HepG2 (cell line): ENCODE data around the gene TAPBP. TPM values are rescaled to one million over a fixed set of nuclear protein-coding genes. Genes with fewer than 3 reads are reported as not detected.

Source experiments
- EHMT2 ChIP-seq: fragments of 200-600 bp; sonication (generic); IDR thresholded peaks from 2 replicates; pipeline ENCODE4 v1.7.0; 2017; ENCODE audit warnings: antibody characterized with exemption, low read depth, low read length, borderline replicate concordance
- GMEB1 ChIP-seq: sonication (generic); formaldehyde crosslinking; IDR thresholded peaks from 2 replicates; pipeline ENCODE4 v1.5.1; 2020; ENCODE audit warnings: missing genetic modification reagents, mild to moderate bottlenecking, borderline replicate concordance
- HDAC1 ChIP-seq: sonication (generic); formaldehyde crosslinking; IDR thresholded peaks from 2 replicates; pipeline ENCODE4 v1.5.1; 2020; ENCODE audit warnings: mild to moderate bottlenecking, missing genetic modification reagents
- NR1H2 ChIP-seq: sonication (generic); formaldehyde crosslinking; IDR thresholded peaks from 2 replicates; pipeline ENCODE4 v1.8.1; 2022; ENCODE audit warnings: low read depth, missing genetic modification reagents, borderline replicate concordance
- RAD21 ChIP-seq: fragments of 450-650 bp; formaldehyde crosslinking; IDR thresholded peaks from 2 replicates; pipeline ENCODE4 v1.5.0; 2020; ENCODE audit warnings: mild to moderate bottlenecking
- TBL1XR1 ChIP-seq: fragments of 150-350 bp; IDR thresholded peaks from 2 replicates; pipeline ENCODE4 v1.6.1; 2014; ENCODE audit warnings: borderline replicate concordance, low read length; ENCODE audit not compliant: partially characterized antibody
- TBX3 ChIP-seq: fragments of 450-650 bp; IDR thresholded peaks from 2 replicates; pipeline ENCODE4 v1.6.1; 2017; ENCODE audit warnings: antibody characterized with exemption, mild to moderate bottlenecking, inconsistent platforms, borderline replicate concordance
- TCF7L2 ChIP-seq: IDR thresholded peaks from 2 replicates; pipeline ENCODE4 v1.6.1; 2011; ENCODE audit warnings: mild to moderate bottlenecking, low read depth, low read length, moderate library complexity
- TEAD3 ChIP-seq: optimal IDR thresholded peaks from 2 replicates; pipeline ENCODE3; 2016; ENCODE audit warnings: borderline replicate concordance
- USF2 ChIP-seq, 2 experiments: sonication (generic) in 1 of 2; formaldehyde crosslinking in 1 of 2; IDR thresholded peaks; 2 replicates each; pipeline versions ENCODE4 v1.5.1 to v1.6.1; 2011 to 2020; ENCODE audit warnings: borderline replicate concordance in 1 of 2, low read depth in 1 of 2, low read length in 1 of 2, mild to moderate bottlenecking in 1 of 2, missing genetic modification reagents in 1 of 2, moderate library complexity in 1 of 2
- XRCC5 ChIP-seq: fragments of 200-400 bp; formaldehyde crosslinking; optimal IDR thresholded peaks from 2 replicates; pipeline ENCODE3; 2017; ENCODE audit warnings: mild to moderate bottlenecking, low read length
- ZNF235 ChIP-seq: sonication (generic); formaldehyde crosslinking; IDR thresholded peaks from 2 replicates; pipeline ENCODE4 v1.8.1; 2023; ENCODE audit warnings: mild to moderate bottlenecking, missing genetic modification reagents, borderline replicate concordance
- ZNF296 ChIP-seq: sonication (generic); formaldehyde crosslinking; conservative IDR thresholded peaks from 2 replicates; pipeline ENCODE4 v1.5.0; 2020; ENCODE audit warnings: mild to moderate bottlenecking, missing genetic modification reagents
- ZNF615 ChIP-seq: sonication (generic); formaldehyde crosslinking; IDR thresholded peaks from 2 replicates; pipeline ENCODE4 v1.5.0; 2020; ENCODE audit warnings: mild to moderate bottlenecking, missing genetic modification reagents, borderline replicate concordance
- ZNF652 ChIP-seq: IDR thresholded peaks from 2 replicates; pipeline ENCODE4 v1.6.1; 2016; ENCODE audit warnings: low read depth, borderline replicate concordance
- polyA plus RNA-seq, 8 experiments: library from polyadenylated mRNA; depleted of rRNA in 3 of 8; stranded (reverse) in 7 of 8; unstranded in 1 of 8; fragments of >200 nt; fragmentation: Illumina TruSeq in 4 of 8; extraction: Trizol in 4 of 8; gene quantifications; 2 replicates each; pipeline versions ENCODE4 v1.2.1 to v1.2.3, GENCODE V29; 2011 to 2016; ENCODE audit warnings: low read depth in 4 of 8, missing spikeins in 1 of 8, mixed read lengths in 1 of 8; ENCODE audit not compliant: insufficient read depth in 1 of 8
- total RNA-seq, 5 experiments: library from RNA; depleted of rRNA; stranded (reverse); fragments of >200 nt; fragmentation: Illumina TruSeq; extraction: Trizol; gene quantifications; 2 replicates each; pipeline ENCODE4 v1.2.3, GENCODE V29; 2016; ENCODE audit warnings: low read depth in 1 of 5
- TF ChIP-seq, protein P1 (sequence below): sonication (generic); formaldehyde crosslinking; IDR thresholded peaks from 2 replicates; pipeline ENCODE4 v1.4.0; 2020; ENCODE audit warnings: mild to moderate bottlenecking, low read depth, missing genetic modification reagents
- TF ChIP-seq, protein P2 (sequence below): IDR thresholded peaks from 2 replicates; pipeline ENCODE4 v1.6.1; 2018; ENCODE audit warnings: missing genetic modification reagents
- TF ChIP-seq, protein P3 (sequence below): sonication (generic); formaldehyde crosslinking; IDR thresholded peaks from 2 replicates; pipeline ENCODE4 v1.4.0; 2020; ENCODE audit warnings: mild to moderate bottlenecking, missing genetic modification reagents

The TAPBP gene
- total and polyA plus RNA-seq, 2 of the 13 experiments (the other 11 are each of a cell fraction or from before 2014, with no cell fraction given), result 27.4 to 32.3 TPM

- TF ChIP-seq USF2 (IDR thresholded peaks at IDR 0.05; ENCODE audit: low read depth, low read length) (no peak), USF2 (CRISPR knock-in tag; IDR thresholded peaks at IDR 0.05; ENCODE audit: borderline replicate concordance) (no peak), HDAC1 (0 out of 2 replicates have a peak, but pooled peaks have one; percentile 27), NR1H2 (no peak), ZNF652 (no peak), TCF7L2 (no peak), ZNF296 (no peak), TBX3 (no peak), GMEB1 (no peak), EHMT2 (no peak), ZNF235 (no peak), XRCC5 (peak; percentile 64), TEAD3 (CRISPR knock-in tag) (peak; percentile 38), RAD21 (CRISPR knock-in tag) (peak; percentile 59; the same call in 1 of the 2 replicates), ZNF615 (CRISPR knock-in tag) (no peak), TBL1XR1 (no peak)
- TF ChIP-seq, protein P1, sequence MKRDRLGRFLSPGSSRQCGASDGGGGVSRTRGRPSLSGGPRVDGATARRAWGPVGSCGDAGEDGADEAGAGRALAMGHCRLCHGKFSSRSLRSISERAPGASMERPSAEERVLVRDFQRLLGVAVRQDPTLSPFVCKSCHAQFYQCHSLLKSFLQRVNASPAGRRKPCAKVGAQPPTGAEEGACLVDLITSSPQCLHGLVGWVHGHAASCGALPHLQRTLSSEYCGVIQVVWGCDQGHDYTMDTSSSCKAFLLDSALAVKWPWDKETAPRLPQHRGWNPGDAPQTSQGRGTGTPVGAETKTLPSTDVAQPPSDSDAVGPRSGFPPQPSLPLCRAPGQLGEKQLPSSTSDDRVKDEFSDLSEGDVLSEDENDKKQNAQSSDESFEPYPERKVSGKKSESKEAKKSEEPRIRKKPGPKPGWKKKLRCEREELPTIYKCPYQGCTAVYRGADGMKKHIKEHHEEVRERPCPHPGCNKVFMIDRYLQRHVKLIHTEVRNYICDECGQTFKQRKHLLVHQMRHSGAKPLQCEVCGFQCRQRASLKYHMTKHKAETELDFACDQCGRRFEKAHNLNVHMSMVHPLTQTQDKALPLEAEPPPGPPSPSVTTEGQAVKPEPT, result no peak
- TF ChIP-seq, protein P2, sequence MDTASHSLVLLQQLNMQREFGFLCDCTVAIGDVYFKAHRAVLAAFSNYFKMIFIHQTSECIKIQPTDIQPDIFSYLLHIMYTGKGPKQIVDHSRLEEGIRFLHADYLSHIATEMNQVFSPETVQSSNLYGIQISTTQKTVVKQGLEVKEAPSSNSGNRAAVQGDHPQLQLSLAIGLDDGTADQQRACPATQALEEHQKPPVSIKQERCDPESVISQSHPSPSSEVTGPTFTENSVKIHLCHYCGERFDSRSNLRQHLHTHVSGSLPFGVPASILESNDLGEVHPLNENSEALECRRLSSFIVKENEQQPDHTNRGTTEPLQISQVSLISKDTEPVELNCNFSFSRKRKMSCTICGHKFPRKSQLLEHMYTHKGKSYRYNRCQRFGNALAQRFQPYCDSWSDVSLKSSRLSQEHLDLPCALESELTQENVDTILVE (CRISPR knock-in tag), result no peak
- TF ChIP-seq, protein P3, sequence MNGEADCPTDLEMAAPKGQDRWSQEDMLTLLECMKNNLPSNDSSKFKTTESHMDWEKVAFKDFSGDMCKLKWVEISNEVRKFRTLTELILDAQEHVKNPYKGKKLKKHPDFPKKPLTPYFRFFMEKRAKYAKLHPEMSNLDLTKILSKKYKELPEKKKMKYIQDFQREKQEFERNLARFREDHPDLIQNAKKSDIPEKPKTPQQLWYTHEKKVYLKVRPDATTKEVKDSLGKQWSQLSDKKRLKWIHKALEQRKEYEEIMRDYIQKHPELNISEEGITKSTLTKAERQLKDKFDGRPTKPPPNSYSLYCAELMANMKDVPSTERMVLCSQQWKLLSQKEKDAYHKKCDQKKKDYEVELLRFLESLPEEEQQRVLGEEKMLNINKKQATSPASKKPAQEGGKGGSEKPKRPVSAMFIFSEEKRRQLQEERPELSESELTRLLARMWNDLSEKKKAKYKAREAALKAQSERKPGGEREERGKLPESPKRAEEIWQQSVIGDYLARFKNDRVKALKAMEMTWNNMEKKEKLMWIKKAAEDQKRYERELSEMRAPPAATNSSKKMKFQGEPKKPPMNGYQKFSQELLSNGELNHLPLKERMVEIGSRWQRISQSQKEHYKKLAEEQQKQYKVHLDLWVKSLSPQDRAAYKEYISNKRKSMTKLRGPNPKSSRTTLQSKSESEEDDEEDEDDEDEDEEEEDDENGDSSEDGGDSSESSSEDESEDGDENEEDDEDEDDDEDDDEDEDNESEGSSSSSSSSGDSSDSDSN (CRISPR knock-in tag), result no peak
These were observed 31.1 kb upstream of the TAPBP start (continued) for GRCh38 chr6:33344701-33345697.
